Astrocyte (in vitro differentiated cells and primary cell): ENCODE measurements around the gene GJC3.

ENCODE experiments used
- CTCF ChIP-seq: IDR thresholded peaks from 2 replicates; pipeline ENCODE4 v1.5.1; 2011; ENCODE audit warnings: low read depth, mild to moderate bottlenecking, inconsistent platforms, low read length, moderate library complexity; ENCODE audit not compliant: insufficient read depth
- EZH2 ChIP-seq: IDR thresholded peaks from 2 replicates; pipeline ENCODE4 v1.6.1; 2012; ENCODE audit warnings: mild to moderate bottlenecking, low read length, inconsistent platforms; ENCODE audit not compliant: insufficient read depth

- no peak for TF ChIP-seq CTCF
- no peak for TF ChIP-seq EZH2
Measured at GRCh38 chr7:99958564-99959227, 29.3 kb upstream of the GJC3 start.
